H9 (cell line): Measurements from ENCODE around the gene RGS6. TPM values are rescaled to one million over a fixed set of nuclear protein-coding genes. Genes with fewer than 3 reads are reported as not detected.

Experiments used
- DNase-seq: peaks from one replicate; pipeline ENCODE4 v3.0.0-alpha.2; 2017
- H2AFZ ChIP-seq: one replicate; pipeline ENCODE4 v1.6.1; 2013; ENCODE audit warnings: mild to moderate bottlenecking, low read length, control low read depth, moderate library complexity
- H2AK5ac ChIP-seq: 2 replicates; pipeline ENCODE4 v1.6.1; 2013; ENCODE audit warnings: low read length, control low read depth, mixed read lengths; ENCODE audit not compliant: insufficient read length
- H2BK120ac ChIP-seq: one replicate; pipeline ENCODE4 v1.6.1; 2013; ENCODE audit warnings: low read depth, mild to moderate bottlenecking, low read length, control low read depth, inconsistent platforms; ENCODE audit not compliant: poor library complexity, severe bottlenecking
- H2BK12ac ChIP-seq: 2 replicates; pipeline ENCODE4 v1.6.1; 2013; ENCODE audit warnings: low read length, control low read depth, mixed read lengths, low read depth; ENCODE audit not compliant: insufficient read length
- H2BK15ac ChIP-seq: 2 replicates; pipeline ENCODE4 v1.6.1; 2013; ENCODE audit warnings: low read depth, low read length, control low read depth
- H2BK20ac ChIP-seq: one replicate; pipeline ENCODE4 v1.6.1; 2013; ENCODE audit warnings: low read depth, mild to moderate bottlenecking, low read length, control low read depth, inconsistent platforms; ENCODE audit not compliant: poor library complexity, severe bottlenecking
- H2BK5ac ChIP-seq: 2 replicates; pipeline ENCODE4 v1.6.1; 2013; ENCODE audit warnings: low read length, control low read depth, mixed read lengths; ENCODE audit not compliant: insufficient read length
- H3K14ac ChIP-seq: 2 replicates; pipeline ENCODE4 v1.6.1; 2013; ENCODE audit warnings: low read length, control low read depth; ENCODE audit not compliant: insufficient read depth
- H3K18ac ChIP-seq: 2 replicates; pipeline ENCODE4 v1.6.1; 2013; ENCODE audit warnings: low read depth, mild to moderate bottlenecking, mixed read lengths, low read length, control low read depth; ENCODE audit not compliant: insufficient read length
- H3K23ac ChIP-seq: 2 replicates; pipeline ENCODE4 v1.6.1; 2013; ENCODE audit warnings: low read length, control low read depth, mixed read lengths, low read depth; ENCODE audit not compliant: insufficient read length
- H3K23me2 ChIP-seq: 2 replicates; pipeline ENCODE4 v1.6.1; 2013; ENCODE audit warnings: low read depth, mild to moderate bottlenecking, mixed read lengths, low read length, control low read depth; ENCODE audit not compliant: insufficient read length, poor library complexity, severe bottlenecking
- H3K27ac ChIP-seq: 2 replicates; pipeline ENCODE4 v1.5.1; 2013; ENCODE audit warnings: low read length, control low read depth, mixed read lengths, low read depth; ENCODE audit not compliant: insufficient read length
- H3K27me3 ChIP-seq: 2 replicates; pipeline ENCODE4 v1.6.1; 2013; ENCODE audit warnings: low read length, control low read depth, inconsistent platforms; ENCODE audit not compliant: insufficient read depth
- H3K4ac ChIP-seq: 2 replicates; pipeline ENCODE4 v1.6.1; 2013; ENCODE audit warnings: low read depth, mild to moderate bottlenecking, control low read depth, inconsistent platforms, low read length, moderate library complexity
- H3K4me1 ChIP-seq: 2 replicates; pipeline ENCODE4 v1.6.1; 2013; ENCODE audit warnings: low read length, control low read depth, inconsistent platforms; ENCODE audit not compliant: insufficient read depth
- H3K4me2 ChIP-seq: 2 replicates; pipeline ENCODE4 v1.6.1; 2013; ENCODE audit warnings: low read length, control low read depth, mixed read lengths; ENCODE audit not compliant: insufficient read length, insufficient read depth
- H3K56ac ChIP-seq: 2 replicates; pipeline ENCODE4 v1.6.1; 2013; ENCODE audit warnings: low read depth, mild to moderate bottlenecking, mixed read lengths, low read length, control low read depth; ENCODE audit not compliant: insufficient read length
- H3K79me1 ChIP-seq: 2 replicates; pipeline ENCODE4 v1.6.1; 2013; ENCODE audit warnings: low read depth, mild to moderate bottlenecking, moderate library complexity, low read length, control low read depth, inconsistent platforms; ENCODE audit not compliant: insufficient read depth, poor library complexity, severe bottlenecking
- H3K79me2 ChIP-seq: 2 replicates; pipeline ENCODE4 v1.6.1; 2013; ENCODE audit warnings: low read length, control low read depth, inconsistent platforms; ENCODE audit not compliant: insufficient read depth
- H3K9ac ChIP-seq: 2 replicates; pipeline ENCODE4 v1.6.1; 2013; ENCODE audit warnings: low read length, control low read depth, mixed read lengths; ENCODE audit not compliant: insufficient read length; ENCODE audit errors: extremely low read depth
- H3K9me3 ChIP-seq: one replicate; pipeline ENCODE4 v1.6.1; 2013; ENCODE audit warnings: low read depth, low read length, inconsistent platforms; ENCODE audit not compliant: control insufficient read depth
- H3T11ph ChIP-seq: one replicate; pipeline ENCODE4 v1.6.1; 2013; ENCODE audit warnings: mild to moderate bottlenecking, low read length, control low read depth, inconsistent platforms
- H4K20me1 ChIP-seq: one replicate; pipeline ENCODE4 v1.6.1; 2013; ENCODE audit not compliant: control insufficient read depth, insufficient read length, insufficient read depth
- H4K5ac ChIP-seq: 2 replicates; pipeline ENCODE4 v1.6.1; 2013; ENCODE audit warnings: low read depth, mild to moderate bottlenecking, mixed read lengths, low read length, control low read depth; ENCODE audit not compliant: insufficient read length
- H4K8ac ChIP-seq: replicated peaks from 2 replicates; pipeline ENCODE4 v1.6.1; 2013; ENCODE audit warnings: low read length, control low read depth, mixed read lengths, low read depth; ENCODE audit not compliant: insufficient read length
- H4K91ac ChIP-seq: 2 replicates; pipeline ENCODE4 v1.6.1; 2013; ENCODE audit warnings: low read depth, mild to moderate bottlenecking, moderate library complexity, mixed read lengths, low read length, control low read depth; ENCODE audit not compliant: insufficient read length
- H3K27ac Mint-ChIP-seq, 3 experiments: 2 replicates in 2 of 3; 3 replicates in 1 of 3; pipeline ENCODE4 v1.8.0; 2020 to 2021; ENCODE audit warnings: mixed read lengths in 3 of 3, mild to moderate bottlenecking in 1 of 3, moderate library complexity in 1 of 3
- H3K27me3 Mint-ChIP-seq: 2 replicates; pipeline ENCODE4 v1.8.0; 2021; ENCODE audit warnings: low read depth, mild to moderate bottlenecking, moderate library complexity, mixed read lengths
- H3K36me3 Mint-ChIP-seq, 3 experiments: 2 replicates in 2 of 3; 3 replicates in 1 of 3; pipeline ENCODE4 v1.8.0; 2020 to 2021; ENCODE audit warnings: low read depth in 3 of 3, mixed read lengths in 3 of 3; ENCODE audit not compliant: insufficient read depth in 1 of 3
- H3K4me1 Mint-ChIP-seq, 2 experiments: 2 replicates each; pipeline ENCODE4 v1.8.0; 2020; ENCODE audit warnings: mixed read lengths in 2 of 2
- H3K4me3 Mint-ChIP-seq, 2 experiments: 2 replicates in 1 of 2; 3 replicates in 1 of 2; pipeline ENCODE4 v1.8.0; 2020 to 2021; ENCODE audit warnings: mild to moderate bottlenecking in 2 of 2, mixed read lengths in 2 of 2, moderate library complexity in 1 of 2
- H3K9me3 Mint-ChIP-seq, 2 experiments: 2 replicates in 1 of 2; 3 replicates in 1 of 2; pipeline ENCODE4 v1.8.0; 2020; ENCODE audit warnings: mild to moderate bottlenecking in 2 of 2, mixed read lengths in 2 of 2, moderate library complexity in 1 of 2
- CTCF ChIP-seq: fragments of 200-600 bp; sonication (generic); conservative IDR thresholded peaks from 3 replicates; pipeline ENCODE4 v1.8.0; 2021; ENCODE audit warnings: antibody characterized with exemption, mild to moderate bottlenecking
- WGBS: extraction: QIAGEN DNeasy Blood & Tissue Kit; methylation state at CpG from one replicate; pipeline ENCODE4 v1.1.7; 2013; ENCODE audit warnings: missing lambda C conversion rate, low lambda C conversion rate, mixed read lengths; ENCODE audit not compliant: insufficient read length; ENCODE audit errors: extremely low coverage; 5-methylcytosine and 5-hydroxymethylcytosine counted together
- total RNA-seq: library from RNA; stranded (reverse); gene quantifications from 2 replicates; pipeline ENCODE4 v1.2.1, GENCODE V29; 2021

RGS6 gene
- total RNA-seq, 1 experiment from 2014 or later, result 3.0 TPM

- Histone ChIP-seq H3K14ac (no peak overlapping the region; the same call in 1 of the 2 replicates), H2AFZ (no peak overlapping the region), H3K4me1 (peaks cover 7% of the 10 kb centered on the region; the same call in 1 of the 2 replicates), H3K27me3 (no peaks in the 10 kb centered on the region), H3K18ac (no peak overlapping the region), H2BK120ac (no peak overlapping the region), H4K8ac (no peak overlapping the region), H2BK15ac (no peak overlapping the region), H2BK20ac (no peak overlapping the region), H3K23me2 (no peaks in the 10 kb centered on the region), H3K4ac (no peak overlapping the region), H3K23ac (no peak overlapping the region), H3K4me2 (no peak overlapping the region), H3T11ph (no peak overlapping the region), H3K56ac (no peak overlapping the region), H3K79me1 (no peaks in the 10 kb centered on the region), H3K9ac (no peak overlapping the region), H3K27ac (no peak overlapping the region), H3K9me3 (no peaks in the 10 kb centered on the region), H2BK12ac (no peak overlapping the region), H2BK5ac (no peak overlapping the region), H4K20me1 (no peaks in the 10 kb centered on the region), H4K91ac (no peak overlapping the region), H3K79me2 (no peaks in the 10 kb centered on the region), H2AK5ac (no peak overlapping the region), H4K5ac (no peak overlapping the region)
- H3K9me3 Mint-ChIP-seq, result no peaks in the 10 kb centered on the region
- no peak for TF ChIP-seq CTCF
- WGBS, result no CpG with 5 or more reads among the region's 8 CpGs
- no peak overlapping the region for H3K4me3 Mint-ChIP-seq
- DNase-seq, result no peak
- H3K4me1 Mint-ChIP-seq, result peaks cover 24 to 40% of the 10 kb centered on the region in 2 experiments
- H3K27me3 Mint-ChIP-seq, result peaks cover 4% of the 10 kb centered on the region
- H3K36me3 Mint-ChIP-seq, result no peaks in the 10 kb centered on the region
- no peak overlapping the region for H3K27ac Mint-ChIP-seq
These were observed 616.8 kb downstream of the RGS6 start for GRCh38 chr14:72549026-72549425.
